ENCODE measurements around the gene HABP2. TPM values are rescaled to one million over a fixed set of nuclear protein-coding genes. Genes with fewer than 3 reads are reported as not detected.

Gene HABP2
- total RNA-seq, 1 donor, result not detected

DNA sequence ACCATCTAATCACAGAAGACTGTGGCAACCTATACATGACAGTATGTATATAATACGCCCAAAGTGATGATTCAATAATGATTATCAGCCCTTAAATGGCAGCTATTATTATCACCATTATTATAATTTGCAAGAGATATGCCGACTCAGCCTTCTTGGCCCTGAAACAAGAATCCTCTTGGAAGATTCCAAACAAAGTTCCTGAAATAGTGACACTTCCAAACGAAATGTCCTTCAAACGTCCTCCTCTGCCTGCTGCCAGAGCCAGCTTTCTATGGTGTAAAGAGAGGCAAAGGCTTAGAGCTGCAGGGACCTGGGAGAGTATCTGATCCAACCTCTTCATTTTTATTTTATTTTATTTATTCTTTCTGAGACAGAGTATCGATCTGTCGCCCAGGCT lies 75.0 kb downstream of the HABP2 start:
- no peak for DNase-seq (ENCODE audit: low read depth)
- no peak overlapping the region for H3K4me3 ChIP-seq (ENCODE audit: low read depth, low read length)
- TF ChIP-seq, protein P1, sequence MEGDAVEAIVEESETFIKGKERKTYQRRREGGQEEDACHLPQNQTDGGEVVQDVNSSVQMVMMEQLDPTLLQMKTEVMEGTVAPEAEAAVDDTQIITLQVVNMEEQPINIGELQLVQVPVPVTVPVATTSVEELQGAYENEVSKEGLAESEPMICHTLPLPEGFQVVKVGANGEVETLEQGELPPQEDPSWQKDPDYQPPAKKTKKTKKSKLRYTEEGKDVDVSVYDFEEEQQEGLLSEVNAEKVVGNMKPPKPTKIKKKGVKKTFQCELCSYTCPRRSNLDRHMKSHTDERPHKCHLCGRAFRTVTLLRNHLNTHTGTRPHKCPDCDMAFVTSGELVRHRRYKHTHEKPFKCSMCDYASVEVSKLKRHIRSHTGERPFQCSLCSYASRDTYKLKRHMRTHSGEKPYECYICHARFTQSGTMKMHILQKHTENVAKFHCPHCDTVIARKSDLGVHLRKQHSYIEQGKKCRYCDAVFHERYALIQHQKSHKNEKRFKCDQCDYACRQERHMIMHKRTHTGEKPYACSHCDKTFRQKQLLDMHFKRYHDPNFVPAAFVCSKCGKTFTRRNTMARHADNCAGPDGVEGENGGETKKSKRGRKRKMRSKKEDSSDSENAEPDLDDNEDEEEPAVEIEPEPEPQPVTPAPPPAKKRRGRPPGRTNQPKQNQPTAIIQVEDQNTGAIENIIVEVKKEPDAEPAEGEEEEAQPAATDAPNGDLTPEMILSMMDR (IDR thresholded peaks at IDR 0.05; ENCODE audit: insufficient read depth, low read depth, low read length), result no peak

DNA sequence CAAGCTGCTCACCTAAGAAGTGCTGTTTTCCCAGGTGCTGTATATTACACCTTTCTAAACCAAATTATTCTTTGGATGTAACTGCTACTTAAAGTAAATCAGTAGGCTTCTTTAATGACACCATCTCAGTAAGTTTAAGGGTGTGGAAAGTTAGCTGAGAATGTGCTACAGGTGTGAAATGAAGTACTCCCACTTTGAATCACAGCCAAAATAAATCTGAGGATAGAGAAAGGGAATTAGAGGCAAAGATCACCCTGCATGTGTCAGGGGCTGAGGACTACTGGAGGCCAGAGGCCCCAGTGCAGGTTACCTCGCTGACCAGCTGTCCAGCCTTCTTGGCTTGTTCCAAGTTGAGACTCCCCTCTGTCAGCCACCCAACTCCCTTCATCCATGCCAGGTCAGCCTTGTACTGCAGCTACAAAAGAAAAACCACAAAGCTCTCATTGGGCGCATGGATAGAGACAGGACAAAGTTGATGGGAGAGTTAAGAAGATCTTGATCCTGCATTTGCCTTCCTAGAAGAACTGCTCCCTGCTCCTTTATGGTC lies 75.8 kb downstream of the HABP2 start:
- no peak for DNase-seq (ENCODE audit: low read depth)
- H3K4me3 ChIP-seq (ENCODE audit: low read depth, low read length), result no peak overlapping the region
- TF ChIP-seq, protein P1 (IDR thresholded peaks at IDR 0.05; ENCODE audit: insufficient read depth, low read depth, low read length), result no peak

DNA sequence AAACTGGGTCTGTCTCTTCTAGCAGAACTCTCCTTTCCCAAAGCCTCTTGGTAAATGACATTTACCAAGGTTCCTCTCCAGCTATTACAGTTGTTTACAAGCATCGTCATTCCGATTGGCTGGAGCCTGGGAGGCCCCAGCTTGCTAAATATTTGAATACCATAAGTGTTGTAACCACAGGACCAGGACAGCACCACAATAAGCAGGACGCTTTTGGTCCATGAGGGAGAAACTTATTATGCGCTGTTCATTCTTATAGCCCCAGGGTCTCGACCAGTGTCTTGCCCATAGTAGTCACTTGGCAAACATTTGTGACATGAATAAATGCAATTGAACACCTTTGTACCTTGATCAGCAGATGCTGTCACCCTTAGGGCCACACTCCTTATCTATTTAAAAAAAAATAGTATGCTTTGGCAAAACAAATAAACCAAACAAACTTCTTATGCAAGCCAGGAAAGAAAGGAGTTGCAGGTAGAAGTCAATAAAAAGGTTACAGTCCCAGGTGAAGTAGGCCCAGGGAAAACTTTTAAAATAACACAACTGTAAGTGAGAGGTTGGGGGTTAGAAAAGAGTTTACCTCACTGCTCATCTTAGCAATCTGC lies 78.2 kb downstream of the HABP2 start:
- no peak for DNase-seq (ENCODE audit: low read depth)
- TF ChIP-seq, protein P1 (IDR thresholded peaks at IDR 0.05; ENCODE audit: insufficient read depth, low read depth, low read length), result no peak
- no peak overlapping the region for H3K4me3 ChIP-seq (ENCODE audit: low read depth, low read length)

DNA sequence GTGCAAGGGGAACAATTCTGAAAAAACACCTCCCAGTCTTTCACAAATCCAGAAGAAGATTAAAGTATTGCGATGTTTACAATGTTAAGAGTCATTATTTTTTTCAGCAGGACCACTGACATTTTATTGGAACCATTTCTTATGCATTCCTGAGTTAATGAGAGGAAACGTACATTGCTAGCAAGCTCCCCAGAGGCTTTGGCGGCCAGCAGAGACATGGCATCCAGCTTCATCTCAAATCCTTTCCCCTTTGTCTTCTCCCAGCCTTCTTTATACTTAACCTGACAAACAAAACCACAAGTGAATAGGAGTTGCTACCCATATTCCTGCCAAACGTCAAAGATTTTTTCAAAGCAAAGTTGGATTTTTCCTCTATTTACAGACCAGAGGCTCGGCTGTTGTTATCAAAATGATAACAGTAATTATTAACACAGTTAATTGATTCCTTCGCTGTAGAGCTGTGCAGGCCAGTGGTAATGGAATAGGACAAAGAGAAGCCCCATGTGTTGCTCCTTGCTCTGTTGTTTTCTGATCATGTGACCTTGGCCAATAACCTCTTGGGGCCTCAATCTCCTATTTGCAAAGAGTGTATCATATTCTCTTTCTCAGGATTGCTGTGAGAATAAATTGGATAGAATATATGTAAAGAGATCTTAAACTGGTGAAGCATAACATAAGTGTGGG lies 79.0 kb downstream of the HABP2 start:
- TF ChIP-seq, protein P1 (IDR thresholded peaks at IDR 0.05; ENCODE audit: insufficient read depth, low read depth, low read length), result no peak
- DNase-seq (ENCODE audit: low read depth), result no peak
- no peak overlapping the region for H3K4me3 ChIP-seq (ENCODE audit: low read depth, low read length)

Other genes with a start within 250 kb of the HABP2 start
- under 0.01 TPM in 1 of 2 replicates, not detected in the other for gene NRAP, start 111.0 kb downstream of the HABP2 start, total RNA-seq
- 24.8 and 35.4 TPM in 2 replicates for gene CASP7, start 126.9 kb downstream of the HABP2 start, total RNA-seq
- gene PLEKHS1, start 198.6 kb downstream of the HABP2 start, total RNA-seq, result under 0.01 TPM in 1 of 2 replicates, not detected in the other

All from fibroblast of villous mesenchyme (primary cell).